Gastroesophageal sphincter (tissue), 4 donors: Measurements from ENCODE around the gene CORO6. TPM values are rescaled to one million over a fixed set of nuclear protein-coding genes. Genes with fewer than 3 reads are reported as not detected.
A peak's percentile ranks its signal among the peaks of the same experiment; 100 is the strongest.

ENCODE experiments used
- ATAC-seq: fragments of 150-250 bp; one replicate; pipeline ENCODE4 v1.9.1; 2016; ENCODE audit warnings: mild to moderate bottlenecking, moderate library complexity
- H3K27ac ChIP-seq, 4 donors: fragments of 200-600 bp; sonication (generic) in 3 of 4; 1 replicate in 3 of 4; 2 replicates in 1 of 4; pipeline ENCODE4 v1.5.1; 2016 to 2019
- H3K27me3 ChIP-seq: fragments of 200-600 bp; sonication (generic); one replicate; pipeline ENCODE4 v1.5.1; 2019
- H3K36me3 ChIP-seq, 2 donors: fragments of 200-600 bp; sonication (generic); one replicate each; pipeline ENCODE4 v1.5.1; 2019; ENCODE audit warnings: control low read depth in 1 of 2
- H3K4me1 ChIP-seq, 3 donors: fragments of 200-600 bp; sonication (generic); 1 replicate in 2 of 3; 2 replicates in 1 of 3; pipeline ENCODE4 v1.5.1; 2016 to 2019; ENCODE audit warnings: control low read depth in 2 of 3
- H3K4me3 ChIP-seq, 2 donors: fragments of 200-600 bp; sonication (generic); one replicate each; pipeline ENCODE4 v1.5.1; 2019; ENCODE audit warnings: mild to moderate bottlenecking in 1 of 2, moderate library complexity in 1 of 2
- H3K9me3 ChIP-seq, 3 donors: fragments of 200-600 bp; sonication (generic); one replicate each; pipeline ENCODE4 v1.5.1; 2017 to 2019; ENCODE audit warnings: control low read depth in 2 of 3
- CTCF ChIP-seq, 4 experiments: fragments of 200-600 bp in 2 of 4; fragments of 450-650 bp in 2 of 4; sonication (generic) in 1 of 4; IDR thresholded peaks; one replicate each; pipeline ENCODE4 v1.5.1; 2017 to 2019; ENCODE audit warnings: antibody characterized with exemption in 4 of 4, mild to moderate bottlenecking in 2 of 4, moderate library complexity in 2 of 4
- EP300 ChIP-seq: sonication (generic); formaldehyde crosslinking; IDR thresholded peaks from one replicate; pipeline ENCODE4 v1.6.1; 2017; ENCODE audit warnings: antibody characterized with exemption, mild to moderate bottlenecking
- POLR2A ChIP-seq, 2 donors: fragments of 450-650 bp; IDR thresholded peaks; one replicate each; pipeline ENCODE4 v1.6.1; 2017; ENCODE audit warnings: antibody characterized with exemption in 2 of 2, mild to moderate bottlenecking in 2 of 2, moderate library complexity in 1 of 2
- POLR2AphosphoS5 ChIP-seq: sonication (generic); formaldehyde crosslinking; IDR thresholded peaks from one replicate; pipeline ENCODE4 v1.6.1; 2017; ENCODE audit warnings: antibody characterized with exemption
- WGBS, 2 donors: methylation state at CpG; one replicate each; pipeline ENCODE4 v1.1.5; 2018; ENCODE audit warnings: low coverage in 1 of 2; 5-methylcytosine and 5-hydroxymethylcytosine counted together
- total RNA-seq, 4 donors: library from RNA; depleted of rRNA; stranded (reverse); fragments of >200 nt; gene quantifications; one replicate each; pipeline ENCODE4 v1.1.0, GENCODE V29; 2016

CORO6 gene
- total RNA-seq, 4 donors from 2014 or later: 18.1 to 138 (median 39.4) TPM

- TF ChIP-seq POLR2A (IDR thresholded peaks at IDR 0.05) (no peak), POLR2AphosphoS5 (no peak), CTCF (IDR thresholded peaks at IDR 0.05) (no peak), EP300 (no peak)
- Histone ChIP-seq H3K4me3 (no peak overlapping the region), H3K27ac (peak overlapping the region; percentile 76 to 84 (median 82)), H3K27me3 (no peaks in the 10 kb centered on the region), H3K36me3 (peaks cover 0 to 17% of the 10 kb centered on the region in 2 donors), H3K4me1 (peaks cover 22 to 77% (median 39%) of the 10 kb centered on the region in 3 donors), H3K9me3 (no peaks in the 10 kb centered on the region)
- no peak for ATAC-seq
- 35 to 48% methylated on average over 5 to 6 of the region's 7 CpGs for WGBS, 2 donors
Measured at GRCh38 chr17:29640981-29641642, 18.4 kb upstream of the CORO6 start.

GRCh38 chr17:29640413-29640812, 17.7 kb upstream of the CORO6 start:
- peak overlapping the region; percentile 76 to 84 (median 82) for H3K27ac ChIP-seq

GRCh38 chr17:29633886-29634285, 11.2 kb upstream of the CORO6 start:
- no peak overlapping the region for H3K4me3 ChIP-seq
- H3K27me3 ChIP-seq: no peaks in the 10 kb centered on the region
- H3K36me3 ChIP-seq: peaks cover 0 to 75% of the 10 kb centered on the region in 2 donors
- WGBS, 2 donors: 89 to 97% methylated on average over 3 of the region's 3 CpGs
- no peaks in the 10 kb centered on the region for H3K9me3 ChIP-seq
- no peak for TF ChIP-seq POLR2A (IDR thresholded peaks at IDR 0.05)
- TF ChIP-seq CTCF (IDR thresholded peaks at IDR 0.05): no peak
- no peak for TF ChIP-seq POLR2AphosphoS5
- no peak for TF ChIP-seq EP300
- no peak overlapping the region for H3K27ac ChIP-seq
- no peak for ATAC-seq
- peaks cover 0 to 10% (median 0%) of the 10 kb centered on the region in 3 donors for H3K4me1 ChIP-seq

More at GRCh38 chr17:29640413-29640812, 17.7 kb upstream of the CORO6 start:
- Histone ChIP-seq H3K4me3 (no peak overlapping the region), H3K9me3 (no peaks in the 10 kb centered on the region), H3K36me3 (peaks cover 0 to 24% of the 10 kb centered on the region in 2 donors), H3K27me3 (no peaks in the 10 kb centered on the region), H3K4me1 (peaks cover 17 to 70% (median 36%) of the 10 kb centered on the region in 3 donors)
- 7 to 22% methylated on average over 2 of the region's 2 CpGs for WGBS, 2 donors
- TF ChIP-seq POLR2AphosphoS5: no peak
- no peak for TF ChIP-seq POLR2A (IDR thresholded peaks at IDR 0.05)
- no peak for TF ChIP-seq CTCF (IDR thresholded peaks at IDR 0.05)
- no peak for TF ChIP-seq EP300
- ATAC-seq: no peak

- TF ChIP-seq POLR2AphosphoS5: no peak
- TF ChIP-seq POLR2A (IDR thresholded peaks at IDR 0.05): no peak
- no peak for TF ChIP-seq EP300
- no peak for TF ChIP-seq CTCF (IDR thresholded peaks at IDR 0.05)
- peaks cover 0 to 26% (median 4%) of the 10 kb centered on the region in 3 donors for H3K4me1 ChIP-seq
- no peaks in the 10 kb centered on the region for H3K9me3 ChIP-seq
- H3K36me3 ChIP-seq: peaks cover 0 to 55% of the 10 kb centered on the region in 2 donors
- no peak overlapping the region for H3K27ac ChIP-seq
- no peak overlapping the region for H3K4me3 ChIP-seq
- 71 to 83% methylated on average over 4 of the region's 6 CpGs for WGBS, 2 donors
- H3K27me3 ChIP-seq: no peaks in the 10 kb centered on the region
- ATAC-seq: no peak
Measured at GRCh38 chr17:29630630-29631193, 8.0 kb upstream of the CORO6 start.

GRCh38 chr17:29629839-29630238, 7.1 kb upstream of the CORO6 start:
- no peak for ATAC-seq
- WGBS, 2 donors: 63 to 84% methylated on average over 1 to 2 of the region's 2 CpGs
- H3K4me1 ChIP-seq: peaks cover 0 to 28% (median 4%) of the 10 kb centered on the region in 3 donors
- no peaks in the 10 kb centered on the region for H3K27me3 ChIP-seq
- no peak overlapping the region for H3K27ac ChIP-seq
- no peak overlapping the region for H3K4me3 ChIP-seq
- peaks cover 0 to 46% of the 10 kb centered on the region in 2 donors for H3K36me3 ChIP-seq
- H3K9me3 ChIP-seq: no peaks in the 10 kb centered on the region
- TF ChIP-seq POLR2A (IDR thresholded peaks at IDR 0.05) (no peak), CTCF (IDR thresholded peaks at IDR 0.05) (no peak)
